NCI-H1048 (cell line): ENCODE data around the gene TMEM79.

ENCODE experiments used
- DNase-seq: peaks from one replicate; lab custom pipeline; 2025; lab: John Stamatoyannopoulos, UW

TMEM79 gene, protein sequence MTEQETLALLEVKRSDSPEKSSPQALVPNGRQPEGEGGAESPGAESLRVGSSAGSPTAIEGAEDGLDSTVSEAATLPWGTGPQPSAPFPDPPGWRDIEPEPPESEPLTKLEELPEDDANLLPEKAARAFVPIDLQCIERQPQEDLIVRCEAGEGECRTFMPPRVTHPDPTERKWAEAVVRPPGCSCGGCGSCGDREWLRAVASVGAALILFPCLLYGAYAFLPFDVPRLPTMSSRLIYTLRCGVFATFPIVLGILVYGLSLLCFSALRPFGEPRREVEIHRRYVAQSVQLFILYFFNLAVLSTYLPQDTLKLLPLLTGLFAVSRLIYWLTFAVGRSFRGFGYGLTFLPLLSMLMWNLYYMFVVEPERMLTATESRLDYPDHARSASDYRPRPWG

DNA sequence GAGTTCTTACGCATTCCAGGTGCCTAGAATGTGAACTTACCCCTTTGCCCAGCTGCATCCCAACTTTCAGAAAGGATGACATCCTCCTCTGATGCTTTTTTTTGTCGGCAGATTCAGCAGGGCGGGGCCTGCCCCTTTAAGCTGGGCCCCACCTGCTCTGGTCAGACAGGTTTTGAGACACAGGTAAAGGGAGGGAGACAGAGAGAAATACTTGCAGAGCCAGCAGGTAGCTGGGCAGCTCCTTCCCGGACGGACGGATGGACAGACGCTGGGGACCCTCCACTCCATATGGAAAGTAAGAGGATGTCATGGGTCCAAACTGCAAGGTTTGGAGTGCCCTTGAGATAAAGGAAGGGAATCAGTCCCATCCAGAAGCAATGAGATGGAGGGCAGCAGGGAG, at the start of gene TMEM79:
TSS of gene TMEM79 (plus strand) at position 214 of the 400 bp plus-strand sequence. CDS start 902 bp downstream, outside the sequence.
- DNase-seq, result no peak

DNA sequence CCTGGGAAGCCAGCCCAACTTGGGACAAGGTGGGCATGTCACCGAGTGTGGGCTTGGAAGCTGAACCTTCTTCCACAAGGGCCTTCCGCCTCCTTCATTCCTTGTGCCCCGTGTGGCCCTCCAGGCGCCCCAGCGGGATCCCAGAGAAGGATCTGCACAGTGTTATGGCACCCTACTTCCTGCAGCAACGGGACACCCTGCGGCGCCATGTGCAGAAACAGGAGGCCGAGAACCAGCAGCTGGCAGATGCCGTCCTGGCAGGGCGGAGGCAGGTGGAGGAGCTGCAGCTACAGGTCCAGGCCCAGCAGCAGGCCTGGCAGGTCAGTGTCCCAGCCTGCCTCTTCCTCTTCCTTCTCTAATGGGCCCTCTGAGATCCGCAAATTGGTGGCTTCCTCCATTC, 48.0 kb upstream of the TMEM79 start:
- no peak for DNase-seq

DNA sequence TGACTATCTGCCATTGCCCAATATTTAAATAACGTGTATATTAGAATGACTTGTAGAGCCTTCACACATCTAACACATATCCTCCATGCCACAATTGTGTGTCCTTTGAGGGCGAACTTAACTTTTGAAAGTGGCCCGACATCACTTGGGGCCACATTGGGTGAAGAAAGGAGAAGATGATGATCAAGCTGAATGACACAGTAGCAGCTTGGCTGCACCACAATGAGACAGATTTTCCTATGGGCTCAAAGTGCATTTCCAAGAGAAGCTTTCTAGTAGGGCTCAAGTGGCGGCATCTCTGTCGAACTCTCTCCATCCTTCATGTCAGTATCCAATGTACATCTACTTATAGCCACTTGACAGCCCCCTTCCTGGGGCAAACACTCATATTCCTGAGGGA, 45.9 kb upstream of the TMEM79 start:
- DNase-seq, result no peak

DNA sequence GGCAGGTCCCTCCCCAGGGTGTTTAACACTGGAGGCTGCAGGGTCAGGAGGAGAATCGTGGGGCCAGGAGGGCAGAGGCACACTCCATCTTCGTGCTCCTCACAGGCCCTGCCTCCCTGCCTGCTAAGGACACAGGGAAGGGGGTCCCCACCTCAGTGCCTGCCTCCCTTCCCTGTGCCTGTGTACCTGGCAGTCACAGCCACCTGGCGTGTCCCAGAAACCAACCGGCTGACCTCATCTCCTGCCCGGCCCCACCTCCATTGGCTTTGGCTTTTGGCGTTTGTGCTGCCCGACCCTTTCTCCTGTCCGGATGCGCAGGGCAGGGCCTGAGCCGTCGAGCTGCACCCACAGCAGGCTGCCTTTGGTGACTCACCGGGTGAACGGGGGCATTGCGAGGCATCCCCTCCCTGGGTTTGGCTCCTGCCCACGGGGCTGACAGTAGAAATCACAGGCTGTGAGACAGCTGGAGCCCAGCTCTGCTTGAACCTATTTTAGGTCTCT, 42.8 kb upstream of the TMEM79 start:
- DNase-seq, result no peak

DNA sequence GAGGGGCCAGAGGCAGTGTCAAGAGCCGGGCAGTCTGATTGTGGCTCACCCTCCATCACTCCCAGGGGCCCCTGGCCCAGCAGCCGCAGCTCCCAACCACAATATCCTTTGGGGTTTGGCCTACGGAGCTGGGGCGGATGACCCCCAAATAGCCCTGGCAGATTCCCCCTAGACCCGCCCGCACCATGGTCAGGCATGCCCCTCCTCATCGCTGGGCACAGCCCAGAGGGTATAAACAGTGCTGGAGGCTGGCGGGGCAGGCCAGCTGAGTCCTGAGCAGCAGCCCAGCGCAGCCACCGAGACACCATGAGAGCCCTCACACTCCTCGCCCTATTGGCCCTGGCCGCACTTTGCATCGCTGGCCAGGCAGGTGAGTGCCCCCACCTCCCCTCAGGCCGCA, 42.2 kb upstream of the TMEM79 start, which contains the start of gene BGLAP:
TSS of gene BGLAP (plus strand) at position 259 of the 400 bp plus-strand sequence. CDS start at position 307, 48 bp downstream.
- DNase-seq, result no peak

DNA sequence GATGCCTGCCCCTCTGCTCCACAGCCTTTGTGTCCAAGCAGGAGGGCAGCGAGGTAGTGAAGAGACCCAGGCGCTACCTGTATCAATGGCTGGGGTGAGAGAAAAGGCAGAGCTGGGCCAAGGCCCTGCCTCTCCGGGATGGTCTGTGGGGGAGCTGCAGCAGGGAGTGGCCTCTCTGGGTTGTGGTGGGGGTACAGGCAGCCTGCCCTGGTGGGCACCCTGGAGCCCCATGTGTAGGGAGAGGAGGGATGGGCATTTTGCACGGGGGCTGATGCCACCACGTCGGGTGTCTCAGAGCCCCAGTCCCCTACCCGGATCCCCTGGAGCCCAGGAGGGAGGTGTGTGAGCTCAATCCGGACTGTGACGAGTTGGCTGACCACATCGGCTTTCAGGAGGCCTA, 41.4 kb upstream of the TMEM79 start:
- DNase-seq, result no peak

DNA sequence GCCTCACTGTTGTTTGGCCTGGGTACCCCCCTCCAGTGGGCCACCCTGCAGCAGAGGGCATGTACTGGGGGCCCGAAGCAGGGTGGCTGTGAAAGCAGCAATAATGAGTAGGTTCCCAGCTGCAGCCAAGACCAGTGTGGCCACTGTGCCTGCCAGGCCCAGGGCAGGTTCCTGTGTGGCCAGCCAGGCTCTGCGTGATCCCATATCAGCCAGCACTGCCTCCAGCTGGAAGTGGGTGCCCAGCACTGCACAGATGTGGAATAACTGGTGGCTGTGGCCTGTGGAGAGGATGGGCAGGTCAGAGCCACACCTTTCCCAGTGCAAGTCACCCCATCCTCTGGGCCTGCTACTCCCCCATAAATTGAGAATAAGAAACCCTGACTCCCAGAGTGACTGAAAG, 40.0 kb upstream of the TMEM79 start:
- no peak for DNase-seq

DNA sequence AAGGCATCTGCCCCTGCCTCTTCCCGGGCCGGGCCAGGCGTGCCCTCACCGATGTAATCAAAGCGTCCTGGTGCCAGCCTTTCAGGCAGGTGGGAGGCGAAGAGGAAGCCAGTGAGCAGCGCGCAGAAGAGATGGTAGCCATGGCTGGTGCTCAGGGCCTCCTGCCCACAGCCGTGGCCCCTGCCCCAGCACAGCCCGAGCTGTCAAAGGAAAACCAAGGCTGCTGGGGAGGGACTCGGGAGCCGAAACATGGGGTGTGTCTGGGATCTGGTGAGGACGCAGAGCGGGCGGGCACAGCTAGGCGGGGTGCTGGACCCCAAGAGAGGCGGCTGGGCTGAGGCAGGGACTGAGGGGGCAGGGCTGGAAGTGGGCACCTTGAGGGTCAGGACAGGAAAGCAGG, 39.4 kb upstream of the TMEM79 start:
- DNase-seq, result no peak

DNA sequence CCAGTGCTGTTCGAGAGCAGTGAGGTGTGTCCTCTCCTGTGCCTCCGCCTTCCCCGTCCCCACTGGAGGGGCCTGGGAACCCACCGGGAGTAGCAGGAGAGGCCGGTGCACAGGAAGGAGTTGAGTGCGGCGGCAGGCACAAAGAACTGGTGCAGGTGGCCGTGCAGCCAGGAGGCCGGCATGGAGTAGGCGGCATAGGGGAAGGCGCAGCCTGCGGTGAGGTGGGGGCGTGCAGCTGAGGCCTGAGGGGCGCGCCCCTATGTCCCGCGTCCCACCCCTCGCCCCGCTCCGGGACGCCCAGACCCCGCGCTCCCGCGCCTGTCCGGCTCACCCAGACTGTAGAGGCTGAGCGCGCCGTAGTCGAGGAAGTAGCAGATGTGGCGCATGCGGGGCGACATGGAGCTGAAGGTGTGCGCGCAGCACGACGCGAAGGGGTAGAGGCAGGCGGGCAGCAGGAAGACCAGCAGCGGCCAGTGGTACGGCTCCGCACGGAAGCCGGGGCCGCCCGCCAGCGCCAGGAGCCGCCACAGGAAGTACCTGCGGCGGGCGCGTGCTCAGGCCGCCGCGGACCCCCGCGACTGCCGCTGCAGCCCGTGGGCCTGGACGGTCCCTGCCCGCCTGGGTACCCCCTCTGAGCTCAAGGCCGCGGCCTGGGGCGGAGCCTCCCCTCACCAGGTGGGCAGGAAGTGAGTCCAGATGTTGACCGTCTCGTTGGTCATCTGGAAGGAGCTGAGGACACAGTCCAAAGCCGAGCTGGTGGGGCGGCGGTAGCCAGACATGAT, 38.5 kb upstream of the TMEM79 start:
- no peak for DNase-seq

DNA sequence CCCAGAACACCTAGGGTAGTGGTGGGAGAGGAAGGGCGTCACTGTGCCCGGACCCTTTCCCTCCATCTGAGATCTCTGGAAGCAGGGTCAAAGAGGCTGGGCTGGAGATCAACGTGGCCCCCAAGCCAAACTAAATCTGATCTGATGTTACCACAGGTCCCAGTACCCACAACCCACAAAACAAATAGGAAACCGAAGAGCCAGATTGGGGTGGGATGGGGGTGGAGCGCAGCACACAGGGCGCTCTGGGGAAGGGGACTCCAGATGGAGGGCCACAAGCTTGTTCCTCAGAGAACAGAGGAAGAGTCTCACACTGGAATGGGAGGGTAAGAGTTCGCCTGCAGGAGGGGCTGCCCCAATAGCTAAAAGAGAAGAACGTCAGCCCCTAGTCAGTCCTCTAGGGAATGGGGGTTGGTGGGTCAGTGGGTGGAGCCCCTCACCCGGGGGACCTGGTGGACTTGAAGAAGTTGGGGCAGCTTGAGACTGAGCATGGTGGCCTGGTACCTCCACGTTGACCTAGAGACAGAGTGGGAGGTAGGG, 37.8 kb upstream of the TMEM79 start:
- no peak for DNase-seq

DNA sequence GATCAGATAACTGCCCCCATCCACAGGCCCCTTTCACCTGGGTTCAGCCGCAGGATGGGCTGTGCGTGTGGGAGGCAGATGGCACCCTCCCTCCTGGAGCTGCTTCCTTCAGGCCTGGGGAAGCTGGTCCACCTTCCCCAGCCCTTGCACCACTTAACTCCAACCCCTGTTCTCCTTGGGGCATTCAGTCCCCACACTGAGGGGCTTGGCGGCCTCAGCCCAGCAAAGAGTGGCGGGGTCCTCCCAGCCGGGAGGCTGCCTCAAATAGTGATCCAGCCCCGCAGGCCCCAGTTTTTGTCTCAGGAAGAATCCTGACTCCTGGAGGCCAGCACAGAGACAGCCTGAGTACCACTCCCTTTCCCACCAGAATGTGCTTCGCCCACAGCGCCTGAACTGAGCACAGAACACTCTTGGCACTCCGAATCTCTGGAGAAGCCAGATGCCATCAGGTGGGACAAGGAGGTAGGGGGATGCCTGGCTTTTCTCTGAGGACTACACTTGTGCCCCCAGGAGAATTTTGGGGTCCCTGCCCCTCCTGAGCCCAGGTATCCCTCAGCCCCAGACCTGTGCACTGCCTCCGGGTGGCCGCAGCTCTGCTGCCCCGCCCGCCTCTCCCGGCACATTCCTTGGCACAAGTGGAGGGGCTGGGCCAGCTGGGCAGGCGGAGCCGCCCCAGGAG, 37.2 kb upstream of the TMEM79 start:
- no peak for DNase-seq

DNA sequence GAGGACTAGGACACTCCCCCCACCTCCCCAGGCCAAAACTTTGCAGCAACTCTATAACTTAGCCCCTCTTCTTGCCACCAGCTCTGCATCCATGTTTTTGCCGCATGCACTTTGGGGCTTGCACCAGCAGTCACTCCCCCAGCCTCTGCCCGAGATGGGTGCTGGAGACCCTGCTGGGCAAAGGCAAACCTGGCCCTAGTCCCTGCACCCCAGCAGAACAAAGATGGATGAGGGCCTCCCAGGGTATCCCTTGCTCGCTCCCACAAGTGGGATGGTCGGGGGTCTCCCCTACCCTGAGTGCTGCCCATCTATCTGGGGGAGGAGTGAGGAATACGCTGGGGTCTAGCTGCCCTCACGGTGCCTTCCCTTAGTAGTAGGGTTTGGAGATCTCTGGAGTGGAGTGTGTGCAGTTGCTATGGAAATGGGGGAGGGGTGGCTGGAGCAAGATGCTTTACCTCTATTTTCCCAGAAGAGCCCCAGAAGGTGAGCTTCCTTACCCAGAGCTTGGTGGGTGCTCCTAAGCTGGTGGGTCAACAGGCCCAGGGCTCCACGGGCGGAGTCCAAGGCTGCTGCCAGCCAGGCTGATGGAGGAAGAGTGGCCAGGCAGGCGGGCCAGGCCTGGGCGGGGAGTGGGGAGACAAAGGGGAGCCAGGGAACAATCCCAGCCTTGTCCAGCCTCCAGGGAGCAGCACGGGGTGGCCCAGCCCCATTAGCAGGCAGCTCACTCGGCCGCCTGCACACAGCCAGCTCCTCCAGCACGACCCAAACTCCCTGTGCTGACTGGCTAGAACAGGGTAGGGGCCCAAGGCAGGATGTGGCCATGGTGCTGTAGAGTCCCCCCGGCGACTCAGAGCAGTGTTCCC, 36.4 kb upstream of the TMEM79 start, which contains the start of gene PAQR6:
TSS of gene PAQR6 (minus strand) at position 597 of the 863 bp plus-strand sequence. CDS start 1,325 bp downstream, outside the sequence.
- no peak for DNase-seq

DNA sequence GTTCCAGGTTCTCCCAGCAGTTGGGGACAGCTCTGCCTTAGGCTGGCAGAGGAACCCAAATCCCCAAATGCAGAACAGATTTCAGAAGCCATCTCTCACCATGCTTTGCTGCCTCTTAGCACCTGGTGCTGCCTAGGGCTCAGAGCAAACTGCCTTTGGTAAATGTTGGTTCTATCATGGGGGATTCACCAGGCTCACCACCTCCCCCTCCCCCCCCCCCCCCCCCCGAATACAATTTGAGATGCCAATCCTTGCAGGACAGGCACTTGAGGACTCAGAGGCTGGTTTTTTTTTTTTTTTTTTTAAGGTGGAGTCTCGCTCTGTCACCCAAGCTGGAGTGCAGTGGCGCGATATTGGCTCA, 35.8 kb upstream of the TMEM79 start:
- no peak for DNase-seq

DNA sequence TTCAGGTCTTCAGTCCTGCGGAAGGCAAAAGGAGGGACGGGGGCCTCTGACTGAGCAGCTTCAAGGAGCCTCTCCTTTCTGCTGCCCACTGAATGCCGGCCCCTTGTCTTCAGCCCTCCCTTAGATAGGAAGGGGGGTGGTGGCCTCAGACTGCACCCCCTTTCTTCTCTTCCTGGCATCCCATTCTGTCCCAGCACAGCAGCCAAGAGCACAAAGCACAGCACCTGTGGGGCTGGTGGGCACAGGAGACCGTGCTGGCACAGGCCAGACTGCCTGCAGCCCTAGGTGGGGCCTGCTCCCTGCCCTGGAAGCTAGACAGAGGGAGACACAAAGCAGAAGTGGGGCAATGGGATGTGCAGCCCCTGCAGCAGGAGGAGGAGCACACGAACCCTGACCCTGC, 34.5 kb upstream of the TMEM79 start:
- DNase-seq, result no peak

DNA sequence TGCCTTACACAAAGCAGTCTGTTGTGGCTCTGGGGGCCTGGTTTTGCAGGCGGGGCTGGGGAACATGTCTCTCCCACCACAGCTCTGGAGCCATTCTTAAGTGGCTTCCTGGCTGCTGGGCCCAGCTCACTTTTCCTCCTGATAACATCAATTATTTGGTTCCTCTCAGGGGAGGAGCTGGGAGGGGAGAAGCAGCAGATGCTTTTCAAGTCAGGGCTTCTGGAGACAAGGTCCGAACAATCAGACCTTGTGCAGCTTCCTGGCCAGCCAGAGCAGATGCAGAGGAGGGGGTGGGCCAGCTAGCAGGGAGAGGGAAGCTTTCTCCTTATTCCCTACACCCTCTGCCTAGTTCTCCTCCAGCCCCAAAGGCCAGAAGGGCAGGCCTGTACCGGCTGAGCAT, 32.6 kb upstream of the TMEM79 start:
- no peak for DNase-seq

DNA sequence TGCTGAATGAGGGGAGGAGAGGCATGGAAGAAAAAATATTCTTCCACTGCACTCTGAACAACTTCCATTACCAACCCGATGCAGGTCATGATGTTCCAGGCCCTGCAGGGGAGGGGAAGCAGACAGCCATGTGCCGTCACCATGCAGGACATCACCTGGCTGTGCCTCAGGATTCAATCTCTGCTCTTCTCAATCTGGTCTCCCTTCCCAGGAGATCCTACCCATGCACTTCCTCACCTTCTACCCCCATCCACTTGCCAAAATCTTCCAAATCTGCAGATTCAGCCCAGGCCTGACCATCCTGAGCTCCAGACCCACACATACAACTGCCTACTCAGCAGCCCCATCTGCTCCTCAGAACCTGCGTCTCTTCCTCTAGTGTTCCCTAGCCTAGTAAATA, 30.5 kb upstream of the TMEM79 start:
- DNase-seq, result no peak

DNA sequence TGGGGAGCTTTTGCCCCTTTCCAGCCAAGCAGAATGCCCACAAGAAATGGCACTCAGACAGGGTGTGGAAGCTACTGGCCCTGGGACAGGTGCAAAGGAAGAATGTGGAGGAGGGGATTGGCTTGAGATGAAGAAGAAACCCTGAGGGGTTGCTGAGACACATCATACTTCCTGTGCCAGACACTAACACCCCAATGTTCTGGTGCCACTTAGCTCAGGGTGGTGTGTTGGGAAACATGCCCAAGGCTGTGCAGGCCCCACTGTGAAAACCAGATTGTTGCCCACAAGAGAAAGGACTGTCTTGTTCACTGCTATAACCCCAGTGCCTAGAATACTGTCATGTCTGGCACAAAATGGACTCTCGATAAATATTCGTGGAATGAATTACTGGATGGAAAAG, 26.4 kb upstream of the TMEM79 start:
- DNase-seq, result no peak

DNA sequence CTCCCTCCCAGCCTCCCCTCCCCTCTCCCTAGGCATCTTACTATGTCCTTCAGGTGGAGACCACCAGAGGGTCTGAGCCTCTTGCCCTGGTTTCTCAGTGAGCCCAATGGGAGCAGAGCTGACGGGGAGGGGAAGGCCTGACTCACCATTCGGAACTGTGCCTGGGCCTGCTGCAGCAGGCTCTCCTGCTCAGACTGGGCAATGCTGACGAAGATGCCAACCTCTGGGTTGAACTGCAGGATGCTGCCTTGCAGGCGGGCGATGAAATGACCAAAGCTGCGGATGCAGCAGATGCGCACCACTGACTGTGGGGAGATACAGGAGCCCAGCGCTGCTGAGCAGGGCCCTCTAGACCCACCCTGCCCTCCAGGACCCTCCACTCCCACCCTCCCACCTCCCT, 25.3 kb upstream of the TMEM79 start:
- DNase-seq, result no peak

DNA sequence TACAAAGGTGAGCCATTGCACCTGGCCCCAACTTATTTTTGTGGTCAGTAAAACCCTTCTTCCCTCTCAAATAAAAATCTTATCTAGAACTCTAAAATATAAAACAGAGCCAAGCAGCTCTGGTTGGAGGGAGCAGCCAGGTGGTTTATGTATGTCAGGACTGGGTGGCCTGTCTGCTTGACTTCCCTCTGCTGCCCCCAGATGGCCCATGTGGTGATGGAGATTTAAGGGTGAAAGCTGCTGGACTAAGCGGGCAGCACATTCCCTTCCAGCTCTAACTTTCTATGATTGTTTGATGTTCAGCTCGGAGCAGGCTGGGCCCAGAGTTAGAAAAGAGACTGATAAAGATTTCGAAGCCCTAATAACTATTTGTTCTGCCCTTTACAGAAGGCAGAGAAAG, 24.3 kb upstream of the TMEM79 start:
- no peak for DNase-seq

DNA sequence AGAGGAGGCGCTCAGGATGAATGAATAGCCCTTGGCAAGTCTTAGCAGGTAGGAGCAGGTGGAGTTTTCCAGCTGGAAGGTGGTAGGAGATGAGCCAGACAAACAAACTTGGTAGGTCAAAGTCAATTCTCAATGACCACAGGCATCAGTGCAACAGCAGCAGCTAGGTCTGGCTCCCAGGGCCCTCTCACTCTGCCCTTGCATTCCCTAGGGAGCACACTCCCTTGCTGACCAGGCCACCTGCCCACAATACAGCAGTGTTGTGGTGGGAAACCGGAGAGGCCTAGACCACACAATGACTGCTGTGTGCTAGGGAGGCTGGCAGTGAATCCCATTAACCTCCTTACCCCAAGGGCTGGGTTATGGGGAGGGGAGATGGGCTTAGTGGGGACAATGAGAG, 23.2 kb upstream of the TMEM79 start:
- DNase-seq, result no peak
